Measurements from ENCODE around the gene WBP4. TPM values are rescaled to one million over a fixed set of nuclear protein-coding genes. Genes with fewer than 3 reads are reported as not detected.
"Not testable (repeated sequence)": the region's sequence is repeated elsewhere in the genome, so short reads cannot be mapped to it uniquely, and the experiment has no call there.

WBP4 gene
- total RNA-seq, 1 donor from 2014 or later: 20.3 TPM

- intact Hi-C loops (cut with DNase I): loop anchor here (5.0 kb wide), 1 partner anchor 54 kb away; no protein-coding TSS in a partner anchor
These were observed 69.9 kb downstream of the WBP4 start for GRCh38 chr13:41131189-41131588.

GRCh38 chr13:41131660-41132511 is 70.6 kb downstream of the WBP4 start:
- peak; percentile 49 for ATAC-seq
- intact Hi-C loops (cut with DNase I): loop anchor here (1.0 to 5.0 kb wide), 3 partner anchors 55 to 71 kb away; partner anchors contain the start of genes KBTBD7 and WBP4
- DNase-seq (ENCODE audit: missing footprints): peak; percentile 86

More at GRCh38 chr13:41131189-41131588, 69.9 kb downstream of the WBP4 start:
- not testable (repeated sequence) for DNase-seq (ENCODE audit: missing footprints); ATAC-seq

GRCh38 chr13:41132512-41133152 is 71.3 kb downstream of the WBP4 start, which contains the start of gene KBTBD6:
KBTBD6 (minus strand) TSS chr13:41132802; CDS start chr13:41132511, 291 bp downstream.
- ATAC-seq (peak; percentile 99), DNase-seq (ENCODE audit: missing footprints) (peak; percentile 97)
- intact Hi-C loops (cut with DNase I): loop anchor here (1.0 to 5.0 kb wide), 3 partner anchors 55 to 72 kb away; partner anchors contain the start of genes KBTBD7 and WBP4

Small RNAs within 50 kb of the gene (microRNA-seq; reads per million reads assigned to microRNA genes)
- gene MIR3168: not detected

Other genes with a start within 250 kb of the WBP4 start
- 36.7 TPM for gene ELF1, start 42.2 kb upstream of the WBP4 start, total RNA-seq
- gene KBTBD6, start 71.3 kb downstream of the WBP4 start, total RNA-seq: 7.7 TPM
- gene KBTBD7, start 133.1 kb downstream of the WBP4 start, total RNA-seq: 5.9 TPM
- gene MTRF1, start 202.1 kb downstream of the WBP4 start, total RNA-seq: 15.0 TPM
- gene NAA16, start 249.8 kb downstream of the WBP4 start, total RNA-seq: 7.4 TPM